NCI-H345 (cell line): ENCODE results near the gene SRRM2.
"Not testable (repeated sequence)": the region's sequence is repeated elsewhere in the genome, so short reads cannot be mapped to it uniquely, and the experiment has no call there.

ENCODE experiments used
- DNase-seq: peaks from one replicate; lab custom pipeline; 2025; lab: John Stamatoyannopoulos, UW

The SRRM2 gene

DNA sequence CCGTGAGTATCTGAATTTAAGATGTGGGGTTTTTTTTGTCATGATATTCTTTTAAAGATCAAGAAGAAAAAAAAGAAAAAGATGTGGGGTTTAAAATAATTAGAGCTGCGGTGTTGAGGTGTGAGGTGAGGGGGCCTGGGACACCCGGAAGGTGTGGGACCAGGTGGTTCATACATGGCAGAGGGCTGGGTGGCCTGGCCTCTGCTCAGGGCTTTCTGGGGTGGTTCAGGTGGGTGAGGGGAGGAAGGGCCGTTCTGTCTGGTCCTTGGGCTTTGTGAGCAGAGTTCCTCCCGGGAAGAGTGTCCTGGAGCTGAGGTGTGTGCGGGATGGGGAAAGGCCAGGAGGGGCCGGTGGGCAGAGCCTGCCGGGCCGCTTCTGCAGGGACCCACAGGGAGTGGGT, 37.4 kb upstream of the SRRM2 start:
- no peak for DNase-seq

DNA sequence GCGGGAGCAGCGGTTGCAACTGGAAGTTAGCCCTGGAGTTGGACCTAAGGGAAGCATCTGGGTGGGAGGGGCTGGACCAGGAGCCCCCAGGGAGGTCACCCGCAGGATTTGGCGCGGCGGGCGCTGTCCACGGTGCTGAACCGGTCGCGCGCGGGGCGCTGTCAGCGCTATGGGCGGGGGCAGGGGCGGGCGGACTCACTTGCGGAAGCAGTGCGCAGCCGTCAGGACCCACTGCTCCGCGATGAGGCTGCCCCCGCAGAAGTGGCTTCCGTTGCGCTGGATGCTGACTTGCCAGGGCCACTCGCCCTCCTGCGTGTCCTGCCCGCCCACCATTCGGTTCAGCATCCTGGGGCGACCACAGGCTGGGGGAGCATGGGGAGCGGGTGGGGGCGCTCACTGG, 36.9 kb upstream of the SRRM2 start:
- no peak for DNase-seq

DNA sequence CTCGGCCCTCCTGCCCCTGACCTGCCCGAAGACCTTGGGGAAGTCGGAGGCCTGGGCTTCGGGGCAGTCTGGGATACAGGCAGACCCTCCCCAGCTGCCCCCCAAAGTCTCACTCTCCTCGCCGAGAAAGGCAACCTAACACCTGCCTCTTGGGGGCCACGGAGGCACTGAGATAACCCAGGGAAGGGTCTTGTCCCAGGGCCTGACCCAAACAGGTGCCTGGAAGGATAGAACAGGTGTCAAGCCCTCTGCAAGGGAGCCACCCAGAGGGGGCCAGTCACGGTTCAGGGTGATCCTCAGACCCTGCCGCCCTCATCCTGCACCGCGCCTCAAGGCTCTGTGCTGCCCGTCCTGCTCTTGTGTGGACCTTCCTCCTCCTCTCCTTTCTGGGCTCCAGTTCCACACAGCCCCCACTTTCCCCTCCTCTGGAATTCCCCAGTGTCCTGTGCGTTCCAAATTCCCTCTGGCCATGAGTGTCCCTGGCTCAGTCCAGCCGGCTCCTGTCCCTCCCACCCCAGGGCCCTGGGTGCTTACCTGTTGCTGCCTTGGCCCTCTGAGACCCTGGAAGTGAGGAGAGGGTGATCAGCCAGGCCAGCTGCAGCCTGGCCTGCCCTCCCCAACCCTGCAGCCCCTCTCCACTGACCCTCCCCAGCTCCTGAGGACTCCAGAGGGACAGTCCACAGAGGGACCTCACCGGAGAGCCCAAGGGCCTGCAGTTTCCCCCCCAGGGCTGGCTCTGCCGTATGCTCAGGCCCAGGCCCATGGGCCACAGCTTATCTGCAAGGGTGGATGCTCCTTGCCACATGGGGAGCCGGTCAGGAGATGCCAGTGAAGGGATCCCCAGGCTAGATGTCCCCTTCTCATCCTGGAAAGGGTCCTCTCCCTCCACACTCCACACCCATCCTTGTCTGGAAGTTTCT, 36.2 kb upstream of the SRRM2 start:
- no peak for DNase-seq

DNA sequence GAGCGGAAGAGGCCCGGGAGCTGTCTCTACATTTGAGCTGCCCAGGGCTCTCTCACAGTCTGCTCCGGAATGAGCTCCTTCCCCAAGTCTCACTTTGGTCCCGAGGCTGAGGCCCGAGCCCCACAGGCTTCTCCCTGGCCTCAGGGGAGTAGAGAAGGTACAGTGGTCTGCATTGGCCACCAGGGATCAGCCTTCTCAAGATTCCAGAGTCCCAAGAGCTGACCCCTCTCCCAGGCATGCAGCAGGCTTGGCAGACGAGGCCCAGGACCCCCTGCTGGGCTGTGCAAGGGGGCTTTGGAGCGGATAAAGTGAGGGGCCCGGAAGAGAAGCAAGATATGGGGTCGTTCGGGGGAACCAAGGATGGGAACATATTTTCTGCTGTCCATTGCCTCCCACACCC, 35.5 kb upstream of the SRRM2 start:
- DNase-seq, result no peak

- DNase-seq, result no peak
Observed at GRCh38 chr16:2717383-2718263, 34.8 kb upstream of the SRRM2 start.

- no peak for DNase-seq
Observed at GRCh38 chr16:2719328-2720063, 32.9 kb upstream of the SRRM2 start.

- no peak for DNase-seq
Observed at GRCh38 chr16:2720064-2720457, 32.4 kb upstream of the SRRM2 start, which contains the start of gene PRSS27. Gene PRSS27, minus strand, starts transcription at chr16:2720224. Its CDS starts 64 bp downstream, at chr16:2720160.

GRCh38 chr16:2720719-2721633, 31.5 kb upstream of the SRRM2 start:
- peak; percentile 92 for DNase-seq

- not testable (repeated sequence) for DNase-seq
Observed at GRCh38 chr16:2721634-2722173, 30.7 kb upstream of the SRRM2 start.

- DNase-seq, result no peak
Observed at GRCh38 chr16:2724088-2724676, 28.3 kb upstream of the SRRM2 start.

DNA sequence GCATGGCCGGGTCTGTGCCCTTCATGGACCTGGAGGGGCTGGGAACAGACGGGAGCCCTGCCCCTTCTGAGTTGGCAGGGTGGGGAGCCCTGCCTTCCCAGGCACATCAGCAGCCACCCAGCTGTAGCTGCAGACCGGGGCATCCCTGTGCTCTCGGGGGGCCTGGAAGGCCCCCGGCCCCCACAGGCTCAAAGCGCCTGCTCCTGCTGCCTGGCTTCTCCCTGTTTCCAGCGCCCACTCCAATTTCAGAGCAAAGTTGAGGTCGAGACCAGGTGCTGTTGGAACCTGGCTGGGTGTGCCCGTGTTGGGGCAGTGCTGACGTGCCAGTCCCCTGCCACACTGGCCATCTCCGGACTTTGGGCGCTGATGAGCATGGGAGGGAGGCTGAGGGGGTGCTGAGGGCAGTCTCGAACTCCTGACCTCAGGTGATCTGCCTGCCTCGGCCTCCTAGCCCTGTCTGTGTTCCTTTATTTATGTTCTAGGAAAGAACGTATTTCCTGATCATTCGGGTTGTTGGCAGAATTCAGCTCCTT, 27.6 kb upstream of the SRRM2 start:
- DNase-seq, result no peak

DNA sequence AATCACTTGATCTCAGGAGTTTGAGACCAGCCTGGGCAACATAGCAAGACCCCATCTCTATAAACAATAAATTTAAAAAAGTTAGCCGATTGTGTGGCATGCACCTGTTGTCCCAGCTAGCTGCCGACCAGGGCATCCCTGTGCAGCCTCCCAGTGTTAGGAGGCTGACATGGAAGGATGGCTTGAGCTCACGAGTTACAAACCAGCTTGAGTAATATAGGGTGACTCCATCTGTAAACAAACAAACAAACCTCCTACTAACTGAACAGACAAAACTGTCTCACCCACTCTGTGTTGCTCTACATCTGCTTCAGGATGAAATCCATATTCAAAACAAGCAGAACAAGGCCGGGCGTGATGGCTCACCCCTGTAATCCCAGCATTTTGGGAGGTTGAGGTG, 25.5 kb upstream of the SRRM2 start:
- no peak for DNase-seq

DNA sequence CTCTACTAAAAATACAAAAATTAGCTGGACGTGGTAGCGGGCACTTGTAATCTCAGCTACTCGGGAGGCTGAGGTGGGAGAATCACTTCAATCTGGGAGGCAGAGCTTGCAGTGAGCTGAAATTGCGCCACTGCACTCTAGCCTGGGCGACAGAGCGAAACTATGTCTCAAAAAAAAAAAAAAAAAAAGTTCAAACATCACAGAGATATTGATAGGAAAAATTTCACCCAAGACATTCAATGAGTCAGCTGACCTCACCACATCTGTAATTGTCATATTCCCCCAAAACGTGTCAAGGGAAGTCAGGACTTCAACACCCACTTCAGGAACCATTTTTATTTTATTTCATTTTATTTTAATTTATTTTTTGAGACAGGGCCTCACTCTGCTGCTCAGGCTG, 24.4 kb upstream of the SRRM2 start:
- DNase-seq, result no peak

DNA sequence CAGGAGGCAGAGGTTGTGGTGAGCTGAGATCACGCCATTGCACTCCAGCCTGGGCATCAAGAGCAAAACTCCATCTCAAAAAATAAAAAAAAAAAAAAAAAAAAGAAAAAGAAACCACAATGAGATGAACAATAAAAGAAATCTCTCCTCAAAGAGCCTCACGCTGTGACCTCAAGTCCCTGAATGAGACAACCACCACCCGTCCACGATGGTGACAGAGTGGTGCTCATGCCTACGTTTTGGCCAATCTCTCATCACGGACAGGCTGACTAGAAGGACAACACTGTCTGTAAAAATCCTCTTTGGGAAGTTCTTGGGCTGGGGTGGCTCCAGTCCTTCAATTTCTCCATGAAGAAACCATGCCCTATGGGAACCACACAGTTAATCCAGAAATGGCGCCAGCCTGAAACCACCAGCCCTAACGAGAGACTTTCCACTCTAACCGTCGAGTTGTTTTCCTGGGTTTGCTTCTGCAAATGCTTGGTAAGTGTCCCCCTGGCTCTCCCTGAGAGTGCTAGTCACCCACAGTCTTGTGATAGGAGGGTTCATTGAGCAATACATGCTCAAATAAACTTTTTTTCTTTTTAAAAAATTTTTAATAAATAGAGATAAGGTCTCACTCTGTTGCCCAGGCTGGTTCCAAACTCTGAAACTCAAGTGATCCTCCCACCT, 17.5 kb upstream of the SRRM2 start:
- DNase-seq, result no peak

- no peak for DNase-seq
Observed at GRCh38 chr16:2736476-2737237, 15.8 kb upstream of the SRRM2 start.

- no peak for DNase-seq
Observed at GRCh38 chr16:2737238-2737605, 15.2 kb upstream of the SRRM2 start.

DNA sequence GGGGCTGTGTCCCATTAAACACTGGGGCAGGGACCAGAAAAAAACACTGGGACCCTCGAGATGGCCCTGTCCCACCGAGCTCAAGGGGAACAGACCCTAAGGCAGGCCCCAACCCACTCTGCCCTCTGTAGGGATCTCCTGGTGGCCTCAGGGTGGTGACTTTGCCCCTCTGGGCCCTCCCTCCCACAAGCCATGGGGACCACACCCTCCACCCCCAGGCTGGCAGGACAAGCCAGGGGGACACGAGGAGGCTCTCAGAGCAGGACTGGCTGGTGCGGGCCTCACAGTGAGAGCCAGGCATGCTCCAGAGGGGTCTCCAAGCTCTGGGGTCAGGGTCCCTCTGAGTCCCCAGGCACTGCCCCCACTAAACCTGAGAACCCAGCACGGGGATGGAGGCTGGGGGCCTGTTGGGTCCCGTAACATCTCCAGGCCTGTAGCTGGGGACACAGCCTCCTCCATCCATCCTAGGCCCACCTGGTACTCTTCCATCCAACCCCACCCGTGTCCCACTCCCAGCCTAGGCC, 14.5 kb upstream of the SRRM2 start:
- no peak for DNase-seq

DNA sequence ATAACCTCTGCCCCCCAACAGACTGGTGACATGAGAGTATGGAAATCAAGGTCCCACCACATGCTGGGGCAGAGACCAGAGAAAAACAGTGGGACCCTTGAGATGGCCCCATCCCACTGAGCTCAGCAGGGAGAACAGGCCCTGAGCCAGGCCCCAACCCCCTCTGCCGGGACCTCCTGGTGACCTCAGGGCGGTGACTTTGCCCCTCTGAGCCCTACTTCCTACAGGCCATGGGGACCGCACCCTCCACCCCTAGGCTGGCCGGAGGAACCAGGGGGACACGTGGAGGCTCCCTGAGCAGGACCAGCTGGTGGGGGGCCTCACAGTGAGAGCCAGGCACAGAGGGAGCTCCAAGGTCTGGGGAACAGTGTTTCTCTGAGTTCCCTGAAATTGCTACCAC, 13.8 kb upstream of the SRRM2 start:
- DNase-seq, result no peak
